IMR-90 (cell line): ENCODE data around the gene ECT2. TPM values are rescaled to one million over a fixed set of nuclear protein-coding genes. Genes with fewer than 3 reads are reported as not detected.

ENCODE experiments used
- ATAC-seq: fragments of 200-7000 bp; cut with Tn5 transposase; 2 replicates; pipeline ENCODE4 v1.9.1; 2020; ENCODE audit warnings: low read depth, mild to moderate bottlenecking, moderate library complexity
- BruUV-seq: library from RNA; stranded (reverse); fragments of 400-500 nt; replicated peaks from 2 replicates; lab custom pipeline; 2021; lab: Mats Ljungman, UMichigan
- CTCF ChIA-PET: fragments of 300-600 bp; formaldehyde crosslinking; extraction: SDS; loops from one replicate; lab custom pipeline; 2021; ENCODE audit warnings: antibody characterized with exemption; lab: Yijun Ruan, JAX
- POLR2A ChIA-PET: fragments of 300-600 bp; sonication (Branson Sonifier 250); formaldehyde crosslinking; loops from one replicate; lab custom pipeline; 2022; ENCODE audit warnings: antibody characterized with exemption; ENCODE audit not compliant: unreplicated experiment; lab: Charles Lee
- DNase-seq: peaks from one replicate; pipeline ENCODE4 v3.0.0; 2013
- H2AFZ ChIP-seq: replicated peaks from 2 replicates; pipeline ENCODE3; 2013; ENCODE audit warnings: low read length, mild to moderate bottlenecking; ENCODE audit not compliant: poor library complexity
- H2AK5ac ChIP-seq: 2 replicates; pipeline ENCODE4 v1.6.1; 2013; ENCODE audit warnings: low read depth, low read length, inconsistent platforms
- H2AK9ac ChIP-seq: replicated peaks from 2 replicates; pipeline ENCODE3; 2013; ENCODE audit warnings: mild to moderate bottlenecking, low read depth, low read length, moderate library complexity; ENCODE audit not compliant: poor library complexity
- H2BK120ac ChIP-seq: 2 replicates; pipeline ENCODE4 v1.6.1; 2013; ENCODE audit warnings: low read depth, low read length, inconsistent platforms
- H2BK15ac ChIP-seq: 3 replicates; pipeline ENCODE4 v1.6.1; 2013; ENCODE audit warnings: low read depth, low read length, inconsistent platforms
- H2BK20ac ChIP-seq: 2 replicates; pipeline ENCODE4 v1.6.1; 2013; ENCODE audit warnings: low read depth, mild to moderate bottlenecking, inconsistent platforms, low read length, moderate library complexity
- H2BK5ac ChIP-seq: 2 replicates; pipeline ENCODE4 v1.6.1; 2013; ENCODE audit warnings: mild to moderate bottlenecking, low read depth, low read length, inconsistent platforms; ENCODE audit not compliant: poor library complexity, severe bottlenecking
- H3K14ac ChIP-seq: replicated peaks from 2 replicates; pipeline ENCODE4 v1.6.1; 2013; ENCODE audit warnings: low read depth, low read length, inconsistent platforms
- H3K18ac ChIP-seq: 2 replicates; pipeline ENCODE4 v1.6.1; 2013; ENCODE audit warnings: low read depth, low read length, control low read depth
- H3K23ac ChIP-seq: 2 replicates; pipeline ENCODE4 v1.6.1; 2013; ENCODE audit warnings: low read depth, low read length, inconsistent platforms
- H3K27ac ChIP-seq: 2 replicates; pipeline ENCODE4 v1.5.1; 2013; ENCODE audit warnings: mild to moderate bottlenecking, control low read depth, low read length; ENCODE audit not compliant: insufficient read depth
- H3K27me3 ChIP-seq: 2 replicates; pipeline ENCODE4 v1.6.1; 2013; ENCODE audit warnings: low read length; ENCODE audit not compliant: control insufficient read depth, insufficient read depth
- H3K36me3 ChIP-seq: 2 replicates; pipeline ENCODE4 v1.6.1; 2013; ENCODE audit warnings: low read length, mixed read lengths; ENCODE audit not compliant: control insufficient read depth, insufficient read depth
- H3K4ac ChIP-seq: 2 replicates; pipeline ENCODE4 v1.6.1; 2013; ENCODE audit warnings: low read depth, low read length, inconsistent platforms
- H3K4me1 ChIP-seq: 2 replicates; pipeline ENCODE4 v1.6.1; 2013; ENCODE audit warnings: low read length, mixed read lengths; ENCODE audit not compliant: control insufficient read depth, insufficient read depth
- H3K4me2 ChIP-seq: 2 replicates; pipeline ENCODE4 v1.6.1; 2013; ENCODE audit warnings: low read depth, mild to moderate bottlenecking, control low read depth, low read length, moderate library complexity
- H3K4me3 ChIP-seq: 2 replicates; pipeline ENCODE4 v1.5.1; 2013; ENCODE audit warnings: low read depth, mild to moderate bottlenecking, control low read depth, low read length, moderate library complexity; ENCODE audit not compliant: insufficient read depth
- H3K56ac ChIP-seq: 2 replicates; pipeline ENCODE4 v1.6.1; 2013; ENCODE audit warnings: low read length, inconsistent platforms; ENCODE audit not compliant: insufficient read depth; ENCODE audit errors: extremely low read depth
- H3K79me1 ChIP-seq, 2 experiments: 2 replicates each; pipeline ENCODE4 v1.6.1; 2013; ENCODE audit warnings: low read length in 2 of 2, inconsistent platforms in 1 of 2, low read depth in 1 of 2
- H3K9ac ChIP-seq: 2 replicates; pipeline ENCODE4 v1.6.1; 2013; ENCODE audit warnings: low read depth, low read length, control low read depth
- H3K9me1 ChIP-seq: 2 replicates; pipeline ENCODE4 v1.6.1; 2013; ENCODE audit warnings: low read length, inconsistent platforms; ENCODE audit not compliant: insufficient read depth
- H3K9me3 ChIP-seq: 2 replicates; pipeline ENCODE4 v1.6.1; 2013; ENCODE audit warnings: low read length; ENCODE audit not compliant: control insufficient read depth, insufficient read depth
- H4K20me1 ChIP-seq: 2 replicates; pipeline ENCODE4 v1.6.1; 2013; ENCODE audit warnings: low read length, inconsistent platforms; ENCODE audit not compliant: insufficient read depth
- H4K5ac ChIP-seq: 2 replicates; pipeline ENCODE4 v1.6.1; 2013; ENCODE audit warnings: mild to moderate bottlenecking, low read depth, low read length, control low read depth
- H4K8ac ChIP-seq, 2 experiments: 2 replicates each; pipeline ENCODE4 v1.6.1; 2013; ENCODE audit warnings: low read depth in 2 of 2, low read length in 2 of 2, control low read depth in 1 of 2, inconsistent platforms in 1 of 2
- H4K91ac ChIP-seq: 2 replicates; pipeline ENCODE4 v1.6.1; 2013; ENCODE audit warnings: low read depth, low read length, inconsistent platforms; ENCODE audit not compliant: insufficient read depth
- CTCF ChIP-seq: conservative IDR thresholded peaks from 2 replicates; pipeline ENCODE4 v1.5.1; 2012; ENCODE audit warnings: mild to moderate bottlenecking, low read depth, low read length, improper control_type of control experiment
- RFX5 ChIP-seq: IDR thresholded peaks from 2 replicates; pipeline ENCODE4 v1.8.0; 2012; ENCODE audit warnings: low read depth, mild to moderate bottlenecking, low read length, moderate library complexity
- WGBS, 2 experiments: methylation state at CpG; one replicate each; pipeline versions ENCODE4 v1.1.5 to v1.1.7; 2013; ENCODE audit warnings: missing lambda C conversion rate in 2 of 2; ENCODE audit not compliant: insufficient read length in 1 of 2; ENCODE audit errors: extremely low coverage in 2 of 2; 5-methylcytosine and 5-hydroxymethylcytosine counted together
- dilution Hi-C: fragments of 300-500 bp; cut with HindIII; formaldehyde crosslinking; loops from one replicate; pipeline ENCODE4 v1.14.3; 2018; ENCODE audit warnings: low sequenced_read_pairs; ENCODE audit not compliant: unreplicated experiment
- in situ Hi-C: fragments of 300-500 bp; cut with MboI; formaldehyde crosslinking; loops from 3 replicates; pipeline ENCODE4 v1.14.3; 2019; ENCODE audit warnings: low sequenced_read_pairs, inconsistent platforms, mixed read lengths
- intact Hi-C: fragments of 100-400 bp; cut with micrococcal nuclease; formaldehyde crosslinking; loops from 2 replicates; pipeline ENCODE4 v1.10.0; 2022
- polyA plus RNA-seq, 3 experiments: library from polyadenylated mRNA; depleted of rRNA; stranded (reverse); fragments of >200 nt; gene quantifications; 2 replicates each; pipeline ENCODE4 v1.2.3, GENCODE V29; 2012; ENCODE audit warnings: low replicate concordance in 1 of 3
- total RNA-seq: library from RNA; depleted of rRNA; stranded (reverse); fragments of >200 nt; gene quantifications from 2 replicates; pipeline ENCODE4 v1.2.3, GENCODE V29; 2012

Gene ECT2
- total and polyA plus RNA-seq, 2 of the 4 experiments (the other 2 are of a cell fraction), result 18.1 to 37.8 TPM

- Histone ChIP-seq H3K36me3 (no peaks in the 10 kb centered on the region), H3K9me1 (no peaks in the 10 kb centered on the region), H2BK15ac (no peak overlapping the region), H3K56ac (no peak overlapping the region), H3K4me3 (no peak overlapping the region), H3K4ac (no peak overlapping the region), H4K5ac (no peak overlapping the region), H2AK5ac (no peak overlapping the region), H2AFZ (no peak overlapping the region), H4K91ac (no peak overlapping the region), H4K20me1 (no peaks in the 10 kb centered on the region), H3K27me3 (peaks cover 5% of the 10 kb centered on the region; the same call in 1 of the 2 replicates), H3K9me3 (no peaks in the 10 kb centered on the region), H4K8ac (no peak overlapping the region), H3K4me1 (no peaks in the 10 kb centered on the region), H3K79me1 (no peaks in the 10 kb centered on the region), H2BK120ac (no peak overlapping the region), H3K23ac (no peak overlapping the region), H3K27ac (no peak overlapping the region), H2BK5ac (no peak overlapping the region), H2BK20ac (no peak overlapping the region), H2AK9ac (no peak overlapping the region), H3K9ac (no peak overlapping the region), H3K4me2 (no peak overlapping the region), H3K14ac (no peak overlapping the region), H3K18ac (no peak overlapping the region)
- in situ Hi-C loops, result no loop called here
- dilution Hi-C loops, result no loop called here
- POLR2A ChIA-PET, result no interaction called here
- ATAC-seq, result no peak
- CTCF ChIA-PET, result no interaction called here
- intact Hi-C loops, result no loop called here
- no CpG with 5 or more reads among the region's 4 CpGs for WGBS, 2 experiments
- no peak for TF ChIP-seq CTCF
- TF ChIP-seq RFX5, result no peak
- DNase-seq, result no peak
- no TSS peak for BruUV-seq
These were observed 95.6 kb downstream of the ECT2 start for GRCh38 chr3:172846103-172846561.
